HG02623 (cell line): ENCODE measurements around the gene FOXN3.

ENCODE experiments used
- ATAC-seq: cut with Tn5 transposase; IDR thresholded peaks from one replicate; pipeline ENCODE4 v1.9.1; 2021; ENCODE audit warnings: moderate library complexity; ENCODE audit not compliant: unreplicated experiment

Gene FOXN3

DNA sequence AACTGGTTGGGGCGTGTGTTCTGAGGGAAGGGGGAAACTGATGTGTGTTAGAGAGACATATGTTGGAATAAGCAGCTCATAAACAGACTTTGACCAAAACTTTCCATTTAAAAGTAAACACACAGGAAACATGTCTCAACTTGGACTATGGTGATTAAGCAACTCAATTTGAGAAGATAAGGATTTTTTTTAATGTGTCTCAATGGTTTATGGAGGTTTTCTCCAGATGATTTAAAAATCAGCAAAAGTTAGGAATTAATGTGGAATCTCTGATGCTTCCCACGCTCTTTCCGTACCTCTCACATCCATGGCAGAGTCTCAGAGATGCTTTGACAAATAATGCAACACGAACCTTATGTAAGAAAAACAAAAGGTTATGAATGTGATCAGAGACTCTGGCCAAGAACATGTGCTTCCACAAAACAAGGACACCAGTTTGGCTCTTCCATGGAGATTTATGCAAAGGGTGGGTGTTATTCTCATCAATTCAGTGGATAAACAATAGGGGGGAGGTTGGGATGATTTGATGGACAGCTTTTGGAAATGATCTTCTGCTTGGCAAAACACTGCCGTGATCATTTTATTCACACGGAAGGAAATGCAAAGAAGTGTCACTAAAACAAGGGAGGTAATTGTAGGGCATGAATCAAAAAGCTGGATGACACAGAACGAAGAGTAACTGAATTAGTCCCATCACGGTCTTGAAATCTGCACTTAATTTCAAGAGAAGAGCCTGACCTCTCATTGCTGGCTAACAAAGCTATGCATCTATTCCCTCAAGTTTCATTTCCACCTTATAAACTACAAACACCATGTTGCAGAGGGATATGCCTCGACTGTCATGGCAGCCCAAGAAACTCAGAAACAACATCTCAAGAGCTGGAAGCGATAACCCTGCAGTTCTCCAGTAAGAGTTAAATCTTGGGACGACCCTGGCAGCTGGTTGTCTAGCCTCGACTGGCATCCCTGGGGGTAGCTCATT, 76.5 kb downstream of the FOXN3 start:
- ATAC-seq = no peak

DNA sequence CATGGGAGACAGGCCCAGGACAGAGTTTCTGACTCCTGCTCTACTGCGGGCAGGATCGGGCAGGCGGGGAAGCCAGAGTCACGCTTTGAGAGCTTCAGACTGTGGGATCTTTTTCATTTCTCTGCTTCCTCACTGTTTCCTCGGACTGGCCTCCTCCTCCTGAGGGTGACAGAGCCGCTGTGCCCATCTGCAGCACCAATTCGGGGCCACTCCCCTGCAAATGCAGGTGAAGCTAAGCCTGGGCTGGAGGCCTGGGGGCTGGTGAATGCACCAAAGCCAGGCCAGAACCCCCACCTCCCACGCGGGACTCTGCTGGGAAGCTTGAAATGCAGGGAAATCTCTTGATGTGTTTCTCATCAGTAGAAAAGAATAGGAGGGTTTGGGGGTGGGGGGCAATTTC, 77.5 kb downstream of the FOXN3 start:
- ATAC-seq = no peak

DNA sequence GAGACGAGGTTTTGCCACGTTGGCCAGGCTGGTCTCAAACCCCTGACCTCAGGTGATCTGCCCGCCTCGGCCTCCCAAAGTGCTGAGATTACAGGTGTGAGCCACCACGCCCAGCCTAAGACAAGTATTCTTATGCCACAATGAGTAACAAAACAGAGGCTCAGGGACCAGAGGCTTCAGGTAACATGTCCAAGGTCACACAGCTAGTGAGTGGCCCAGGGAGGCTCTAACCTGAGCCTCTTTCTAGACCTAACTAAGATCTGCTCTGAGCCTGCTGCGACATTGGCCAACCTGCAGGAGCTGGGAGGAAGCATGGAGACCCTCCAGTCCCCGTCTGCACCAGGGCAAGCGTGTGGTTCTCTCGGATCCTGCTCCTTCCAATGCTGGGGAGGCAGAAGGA, 77.9 kb downstream of the FOXN3 start:
- no peak for ATAC-seq

DNA sequence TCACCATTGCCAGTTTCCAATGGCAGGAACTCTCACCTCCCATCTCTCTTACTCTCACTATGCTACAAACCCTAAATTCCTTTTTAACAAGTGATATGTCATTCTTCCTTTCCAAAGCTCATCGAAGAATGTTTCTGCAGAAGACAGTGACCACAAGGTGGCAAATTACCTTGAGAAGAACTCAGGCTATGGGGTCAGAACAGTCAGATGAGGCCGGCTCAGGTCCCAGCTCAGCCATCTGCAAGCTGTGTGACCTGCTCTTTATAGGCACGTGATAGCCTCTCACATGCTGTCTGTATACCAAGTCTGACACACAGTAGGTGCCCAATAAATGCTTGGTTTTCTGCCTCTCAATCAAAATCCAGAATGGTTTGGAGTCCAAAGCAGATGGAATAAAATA, 80.7 kb downstream of the FOXN3 start:
- no peak for ATAC-seq

DNA sequence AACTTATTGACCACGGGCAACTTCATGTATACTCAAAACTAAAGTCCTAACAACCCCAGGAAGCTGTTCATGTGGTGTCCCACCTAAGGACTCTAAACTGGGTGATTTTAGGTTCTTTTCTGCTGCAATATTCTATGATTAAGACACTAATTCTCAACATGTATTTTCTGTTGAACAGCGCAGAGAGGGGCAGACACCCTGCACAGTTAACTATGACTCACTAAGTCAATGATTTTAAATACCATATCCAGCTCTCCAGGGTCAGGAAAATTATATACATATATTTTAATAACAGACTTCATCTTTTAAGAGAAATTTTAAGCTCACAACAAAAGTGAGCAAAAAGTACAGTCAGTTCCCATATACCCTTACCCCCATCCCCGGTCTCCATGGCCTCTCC, 85.0 kb downstream of the FOXN3 start:
- no peak for ATAC-seq

DNA sequence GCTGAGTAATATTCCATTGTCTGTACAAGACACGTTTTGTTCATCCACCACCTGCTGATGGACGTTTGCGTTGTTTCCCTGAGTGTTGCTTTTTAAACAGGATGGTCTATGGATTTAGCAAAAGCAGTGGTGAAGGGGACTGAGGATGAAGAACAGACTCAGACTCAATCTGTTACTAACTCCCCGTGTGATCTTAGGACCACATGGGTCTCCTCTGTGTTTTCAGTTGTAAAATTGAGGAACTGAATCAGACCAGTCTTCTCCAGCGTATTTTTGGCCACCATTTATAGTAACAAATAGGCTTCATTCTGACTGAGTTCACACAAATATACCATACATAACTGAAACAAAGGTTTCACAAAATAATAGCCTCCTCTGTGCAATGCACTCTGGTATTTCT, 85.6 kb downstream of the FOXN3 start:
- peak; percentile 81 for ATAC-seq

DNA sequence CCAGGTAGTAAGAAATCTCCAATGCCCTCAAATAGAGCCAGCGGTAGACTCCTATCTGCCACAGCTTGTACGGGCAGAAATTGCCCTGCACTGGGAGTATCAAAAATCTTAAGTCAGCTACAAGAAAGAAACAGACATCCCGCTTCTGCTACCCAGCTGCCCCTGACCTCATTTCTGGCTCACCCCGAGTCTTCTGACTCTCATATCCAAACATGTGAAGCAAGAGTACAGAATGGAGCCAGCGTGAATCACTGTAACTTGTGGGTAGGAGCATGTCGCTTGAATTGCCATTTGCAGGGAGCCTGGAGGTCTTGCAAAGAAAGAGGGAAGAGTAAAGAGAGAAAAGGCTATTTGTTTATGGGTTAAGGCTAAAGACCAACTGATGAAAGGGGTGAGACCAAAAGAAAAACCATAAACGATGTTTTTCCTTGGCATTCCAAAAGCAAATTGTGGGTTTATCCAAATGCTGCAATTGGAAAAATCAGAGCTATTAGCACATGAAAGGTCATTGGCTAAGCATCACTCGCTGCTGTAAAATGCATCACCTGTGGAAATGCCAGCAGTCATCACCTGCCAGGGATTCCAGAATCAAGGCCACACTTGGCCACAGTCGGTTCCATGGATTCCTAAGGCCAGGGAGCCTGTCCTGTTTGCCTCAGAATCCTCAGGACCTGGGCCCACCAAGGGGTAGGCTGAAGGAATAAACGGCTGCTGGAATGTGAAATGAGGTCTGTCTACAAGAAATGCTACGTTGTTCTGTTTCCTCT, 86.6 kb downstream of the FOXN3 start:
- ATAC-seq = no peak

DNA sequence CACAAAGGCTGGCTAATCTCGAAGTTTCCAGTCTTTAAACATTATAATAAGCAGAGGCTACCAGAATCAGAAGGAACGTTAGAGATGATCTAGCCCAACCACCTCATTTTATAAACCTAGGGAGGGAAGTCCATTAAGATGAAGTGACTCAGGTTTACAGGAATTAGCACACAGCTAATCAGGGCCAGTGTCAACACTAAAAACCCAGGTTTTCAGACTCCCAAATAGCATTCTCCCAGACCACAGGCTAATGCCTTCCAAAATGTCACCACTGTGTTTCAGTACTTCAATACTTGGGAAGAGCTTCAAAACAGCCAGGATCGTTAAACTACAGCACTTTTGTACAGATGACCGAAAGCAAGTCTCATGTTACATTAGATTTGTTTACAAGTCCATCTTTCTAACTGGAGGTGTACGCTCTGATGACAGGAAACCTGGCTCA, 89.2 kb downstream of the FOXN3 start:
- ATAC-seq = no peak

DNA sequence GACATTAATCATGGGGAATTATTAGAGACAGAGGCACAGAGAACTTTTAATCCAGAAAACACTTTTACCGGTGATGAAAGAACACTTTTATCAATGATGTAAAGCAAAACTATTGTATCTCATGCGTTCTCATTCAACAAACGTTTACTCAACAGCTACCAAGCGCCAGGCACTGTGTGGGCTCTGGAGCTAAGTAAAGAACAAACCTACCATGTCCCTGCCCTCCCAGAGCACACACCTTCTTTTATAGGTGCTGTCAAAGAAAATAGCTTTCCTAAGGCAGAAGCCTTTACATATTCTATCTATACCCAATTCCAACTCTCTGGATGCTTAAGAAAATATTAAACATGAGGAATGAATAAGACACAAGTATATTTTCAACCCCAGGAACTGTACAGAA, 91.1 kb downstream of the FOXN3 start:
- no peak for ATAC-seq

DNA sequence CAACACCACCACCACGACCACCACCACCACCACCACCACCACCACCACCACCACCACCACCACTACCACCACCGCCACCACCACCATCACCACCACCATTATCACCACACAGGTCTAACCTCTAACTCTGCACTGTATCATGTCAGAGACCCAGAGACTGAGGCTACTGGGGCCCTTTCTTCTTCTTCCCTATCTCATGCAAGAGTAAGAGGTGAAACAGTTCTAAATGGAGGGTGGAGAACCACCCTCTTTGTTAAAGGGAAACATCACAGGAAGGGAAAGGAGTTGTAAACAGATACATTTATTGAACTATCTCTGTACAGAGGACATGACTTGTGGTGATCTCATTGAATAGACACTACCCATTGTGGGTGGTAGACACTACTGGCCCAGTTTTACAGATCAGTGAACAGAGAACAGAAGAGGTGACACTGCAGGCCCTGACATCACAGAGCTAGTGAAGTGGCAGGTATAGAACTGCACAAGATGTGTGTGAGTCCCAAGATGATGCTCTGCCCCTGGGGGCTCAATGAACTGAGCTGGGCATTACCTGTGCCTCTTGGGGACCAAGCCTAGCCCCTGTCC, 91.6 kb downstream of the FOXN3 start:
- ATAC-seq = peak; percentile 52

DNA sequence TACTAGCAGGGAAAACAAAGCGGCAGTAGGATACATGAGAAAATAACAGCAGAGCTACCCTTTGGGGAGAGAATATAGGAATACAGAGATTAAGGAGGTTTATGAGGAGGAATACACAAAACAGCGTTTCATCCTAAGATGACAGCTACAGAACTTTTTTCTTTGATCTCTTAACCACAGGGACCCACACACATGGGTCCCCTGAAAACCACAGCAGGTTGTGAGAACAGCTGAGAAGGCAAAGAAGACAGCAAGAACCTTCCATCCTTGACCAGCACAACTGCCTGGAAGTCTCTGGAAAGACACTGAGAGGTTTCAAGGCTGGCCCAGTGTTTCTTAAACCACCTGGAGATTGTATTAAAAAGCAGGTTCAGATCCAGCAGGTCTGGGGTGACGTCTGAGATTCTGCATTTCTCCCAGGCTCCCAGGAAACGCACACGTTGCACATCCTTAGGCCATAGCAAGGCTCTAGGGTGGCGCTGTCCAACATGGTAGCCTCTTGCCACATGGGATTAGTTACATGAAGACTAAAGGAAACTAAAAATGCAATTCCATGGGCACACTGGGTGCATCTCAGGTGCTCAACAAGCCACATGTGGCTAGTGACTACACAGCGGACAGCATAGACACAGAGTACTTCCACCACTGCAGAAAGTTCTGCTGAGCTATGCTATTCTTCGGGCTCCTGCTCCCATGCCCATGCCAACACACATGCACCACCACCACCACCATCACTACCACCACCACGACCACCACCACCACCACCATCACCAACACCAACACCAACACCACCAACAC, 92.3 kb downstream of the FOXN3 start:
- ATAC-seq = peak; percentile 47

DNA sequence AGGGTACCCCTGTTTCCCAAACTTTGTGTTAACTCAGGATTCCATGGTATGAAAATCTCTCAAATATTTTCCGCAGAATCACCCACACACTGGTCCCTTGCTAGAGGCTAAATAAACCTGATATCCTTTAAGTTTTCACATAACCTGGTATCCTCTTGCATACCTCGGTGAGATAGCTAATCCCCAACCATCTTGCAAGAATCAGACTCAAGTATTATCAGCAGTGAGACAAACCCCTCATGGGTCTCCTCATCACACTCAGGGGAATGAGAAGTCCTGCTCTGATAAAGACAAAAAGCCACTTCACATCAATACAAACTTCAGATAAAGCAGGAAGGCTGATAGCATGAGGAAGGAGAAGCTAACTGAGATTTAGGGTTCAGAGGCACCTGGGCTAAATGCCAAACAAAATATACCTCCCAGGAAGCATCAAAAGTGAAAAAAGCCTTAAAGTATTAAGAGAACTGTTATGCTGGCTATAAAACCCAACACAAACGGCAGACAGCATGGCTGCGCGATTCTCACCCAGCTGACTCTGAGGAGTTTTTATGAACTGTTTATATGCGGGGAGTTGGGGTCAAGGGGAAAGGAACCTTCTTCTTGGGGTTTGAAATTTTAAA, 96.5 kb downstream of the FOXN3 start:
- no peak for ATAC-seq

DNA sequence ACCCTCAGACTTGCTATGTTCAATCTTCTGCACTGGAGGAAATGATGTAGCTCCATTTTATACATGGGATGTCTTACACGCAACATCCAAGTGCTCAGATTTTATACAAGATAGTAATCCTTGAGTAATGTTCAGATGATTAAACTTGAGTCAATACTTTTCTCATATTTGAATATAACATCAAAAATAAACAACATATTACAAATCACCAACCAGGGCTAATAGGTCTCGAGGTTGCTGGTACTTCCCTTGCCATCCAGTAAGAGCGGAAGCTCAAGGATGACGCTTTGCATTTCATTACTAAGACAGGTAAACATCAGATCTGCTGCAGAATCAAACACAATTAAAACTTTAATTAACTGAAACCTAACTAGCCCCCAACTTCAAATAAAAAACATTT, 97.3 kb downstream of the FOXN3 start:
- no peak for ATAC-seq

DNA sequence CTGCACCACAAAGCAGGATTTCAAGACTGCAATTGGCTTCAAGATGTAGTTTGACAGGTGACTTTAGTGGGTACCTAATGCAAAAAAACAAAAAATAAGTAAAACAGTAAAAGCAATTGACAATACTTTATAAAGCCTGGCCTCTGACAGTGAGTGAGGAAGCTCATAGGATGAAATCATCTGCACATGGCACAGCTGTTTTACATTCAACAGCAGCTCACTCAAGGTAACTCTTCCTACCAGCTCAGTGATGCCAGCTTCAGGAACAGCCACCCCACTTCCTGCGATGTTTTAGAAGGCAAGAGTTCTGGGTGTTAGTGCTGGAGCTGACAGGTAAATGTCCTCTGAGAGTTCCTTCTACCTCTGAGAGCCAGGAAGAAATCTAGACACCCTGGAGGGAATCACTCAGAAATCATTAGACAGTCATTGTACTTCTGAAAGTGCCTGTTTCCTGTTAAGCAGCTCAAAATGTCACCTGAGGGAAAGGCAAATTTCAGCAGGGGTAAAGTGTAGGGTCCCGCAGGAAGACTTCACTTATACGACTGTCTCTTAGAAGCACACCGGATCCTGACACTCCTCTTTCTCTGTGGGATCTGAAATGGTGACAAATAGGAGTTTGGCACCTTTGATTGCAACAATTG, 99.9 kb downstream of the FOXN3 start:
- ATAC-seq = peak; percentile 84

DNA sequence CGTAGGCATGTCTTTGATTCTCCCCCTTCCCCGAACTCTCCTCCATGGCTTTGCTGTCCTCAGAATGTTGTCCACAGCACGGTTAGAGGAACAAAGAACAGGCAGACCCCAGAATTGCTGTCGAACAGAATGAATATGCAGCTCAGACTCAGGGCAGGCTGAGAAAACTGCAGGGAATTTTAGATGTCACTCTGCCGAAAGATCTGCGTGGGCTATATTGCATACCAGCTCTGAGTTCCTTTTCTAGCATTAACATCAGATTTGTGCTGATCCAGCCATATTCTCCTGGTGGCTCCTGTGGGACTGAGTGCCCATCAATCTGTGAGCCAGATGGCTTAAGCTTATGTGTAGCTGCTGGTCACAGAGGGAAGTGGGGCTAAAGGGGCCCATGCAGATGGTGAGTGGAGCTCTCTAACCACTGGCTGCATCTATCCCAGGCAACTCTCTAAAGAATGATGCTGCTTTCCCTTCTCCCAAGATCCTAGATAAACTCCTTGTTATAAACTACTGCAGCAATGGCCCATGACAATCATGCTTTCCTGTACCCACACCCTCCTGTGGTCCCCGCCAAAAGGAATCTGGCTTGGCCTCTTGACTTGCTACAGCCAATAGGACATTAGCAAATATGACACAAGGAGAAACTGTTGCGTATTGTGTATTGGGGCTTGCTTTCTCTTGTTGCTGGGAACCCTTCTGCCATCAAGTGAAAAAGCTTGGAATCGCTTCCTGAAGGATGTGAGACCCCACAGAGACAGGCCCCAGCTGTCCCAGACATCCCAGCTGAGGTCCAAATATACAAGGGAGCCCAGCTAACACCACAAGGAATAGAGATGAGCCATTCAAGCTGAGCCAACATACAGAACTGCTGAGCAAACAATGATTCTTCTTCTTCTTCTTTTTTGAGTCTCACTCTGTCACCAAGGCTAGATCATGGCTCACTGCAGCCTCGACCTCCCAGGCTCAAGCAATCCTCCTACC, 101.3 kb downstream of the FOXN3 start:
- no peak for ATAC-seq

DNA sequence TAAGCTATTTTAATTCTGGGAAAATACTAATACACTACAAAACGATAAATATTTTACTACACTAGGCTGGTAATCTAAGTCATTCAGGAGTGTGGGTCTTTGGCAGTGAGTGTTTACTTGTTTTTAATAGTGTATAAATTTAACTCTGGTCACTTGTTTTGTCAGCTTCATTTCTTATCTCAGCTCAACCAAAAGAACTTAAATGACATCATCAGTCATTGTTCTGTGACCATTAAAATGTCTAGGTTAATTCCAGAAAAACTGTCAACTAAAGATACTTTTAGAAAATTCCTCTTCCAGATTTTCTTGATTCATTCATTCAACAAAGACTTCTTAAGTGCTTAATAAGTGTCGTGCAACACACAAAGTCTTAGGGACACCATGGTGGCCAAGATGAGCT, 102.8 kb downstream of the FOXN3 start:
- no peak for ATAC-seq

DNA sequence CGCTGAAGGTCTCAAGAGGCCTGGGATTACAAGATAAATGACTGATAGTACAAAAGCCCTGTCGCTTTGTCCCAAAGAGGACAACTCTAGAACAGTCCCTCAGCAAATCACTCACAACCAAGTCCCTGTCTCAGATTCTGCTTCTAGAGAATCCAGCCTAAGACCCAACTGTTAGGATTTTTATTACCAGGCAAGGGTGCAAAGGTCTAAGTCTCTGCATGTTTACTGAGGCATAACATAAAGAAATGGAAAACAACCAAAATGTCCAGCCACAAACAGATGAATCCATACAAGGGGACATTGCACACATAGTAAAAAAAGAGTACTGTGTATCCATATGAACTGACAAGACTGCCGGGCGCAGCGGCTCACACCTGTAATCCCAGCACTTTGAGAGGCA, 104.1 kb downstream of the FOXN3 start:
- ATAC-seq = no peak

DNA sequence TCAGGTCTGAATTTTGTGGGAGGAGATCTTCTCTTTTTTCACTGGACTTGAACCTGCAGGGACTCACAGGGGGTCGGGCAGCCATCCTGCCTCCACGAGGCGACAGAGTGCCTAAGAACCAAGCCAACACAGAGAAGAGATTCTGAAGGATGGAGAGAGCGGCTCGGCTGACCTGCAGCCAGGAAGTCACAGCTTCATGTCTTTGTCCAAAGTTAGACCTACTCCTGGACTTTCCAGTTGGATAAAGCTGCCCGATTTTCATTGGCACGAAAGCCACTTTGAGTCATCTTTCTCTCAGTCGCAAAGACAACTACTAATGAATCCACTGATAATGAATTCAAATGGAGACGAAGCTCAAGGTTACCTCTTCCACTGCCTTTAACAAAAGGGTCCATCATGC, 106.8 kb downstream of the FOXN3 start:
- ATAC-seq = no peak

DNA sequence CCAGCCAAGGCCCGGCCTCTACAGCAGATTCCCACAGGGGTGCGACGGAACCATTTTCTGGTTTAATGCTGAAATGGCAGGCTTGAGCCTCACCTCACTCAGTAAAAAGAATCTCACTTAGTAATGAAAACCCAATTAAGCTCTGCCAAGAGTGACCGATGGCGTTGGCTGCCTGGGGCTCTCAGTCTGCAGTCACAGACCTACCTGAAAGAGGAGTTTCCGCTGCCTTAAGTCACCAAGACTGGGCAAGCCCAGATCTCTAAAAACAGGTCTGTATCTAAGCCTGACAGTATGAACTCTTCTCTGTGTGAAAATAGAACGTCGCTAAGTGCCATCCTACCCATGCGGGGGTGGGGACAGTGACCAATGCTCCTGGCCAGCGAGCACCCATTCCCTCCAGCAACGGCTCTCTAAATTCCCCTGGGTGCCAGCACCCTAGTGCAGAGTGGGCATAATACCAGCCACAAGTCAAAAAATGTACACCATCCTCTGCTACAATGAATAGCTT, 107.3 kb downstream of the FOXN3 start:
- no peak for ATAC-seq
